ENCODE data around the gene ADRM1. TPM values are rescaled to one million over a fixed set of nuclear protein-coding genes. Genes with fewer than 3 reads are reported as not detected.

Gene ADRM1
- total RNA-seq, 2 experiments from 2014 or later, result 105 to 133 TPM

DNA sequence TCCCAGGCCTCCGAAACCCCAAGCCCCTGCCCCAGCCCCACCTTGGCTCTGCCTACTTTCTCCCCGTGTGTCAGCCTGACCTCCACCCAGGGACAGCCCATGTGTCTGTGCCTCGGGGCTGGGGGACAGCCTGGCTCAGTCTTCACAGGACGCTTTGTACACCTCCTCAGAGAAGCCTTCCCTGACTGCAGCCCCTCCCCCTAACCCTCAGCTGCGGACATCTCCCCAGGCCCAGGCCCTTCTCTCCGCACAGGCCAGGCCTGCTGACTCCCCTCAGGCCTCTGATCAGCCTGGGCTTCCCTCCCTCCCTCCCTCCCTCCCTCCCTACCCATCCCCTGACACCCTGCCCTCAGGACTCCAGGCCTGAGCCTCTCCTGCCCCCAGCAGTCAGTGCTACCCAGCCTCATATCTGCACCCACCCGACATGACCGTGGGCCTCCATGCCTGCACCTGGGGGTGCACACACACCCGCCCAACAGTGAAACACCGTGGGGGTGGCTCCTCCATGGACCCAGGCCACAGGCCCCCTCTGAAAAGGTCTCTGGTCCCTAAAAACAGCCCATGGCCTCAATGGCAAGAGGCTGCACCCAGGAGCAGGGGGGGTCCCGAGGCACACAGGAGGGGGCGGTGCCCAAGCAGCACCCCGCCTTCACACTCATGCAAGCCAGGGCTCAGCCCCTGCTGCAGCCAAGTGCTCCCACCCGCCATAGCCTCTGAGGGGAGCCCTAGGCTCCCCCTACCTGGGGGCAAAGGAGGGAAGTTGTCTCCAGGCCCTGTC, 51.4 kb downstream of the ADRM1 start:
- Mint-ChIP-seq H3K4me3 (no peak overlapping the region), H3K4me1 (no peaks in the 10 kb centered on the region), H3K9me3 (ENCODE audit: low read depth) (peaks cover 2% of the 10 kb centered on the region), H3K27me3 (no peaks in the 10 kb centered on the region), H3K27ac (no peak overlapping the region), H3K36me3 (no peaks in the 10 kb centered on the region)
- CTCF ChIA-PET, result no interaction called here
- DNase-seq (no peak), ATAC-seq (no peak)

- no peaks in the 10 kb centered on the region for H3K27me3 Mint-ChIP-seq
- no peak overlapping the region for H3K4me3 Mint-ChIP-seq
- H3K9me3 Mint-ChIP-seq (ENCODE audit: low read depth), result no peaks in the 10 kb centered on the region
- no peak for ATAC-seq
- DNase-seq, result no peak
- CTCF ChIA-PET, result no interaction called here
- H3K4me1 Mint-ChIP-seq, result no peaks in the 10 kb centered on the region
- H3K36me3 Mint-ChIP-seq, result no peaks in the 10 kb centered on the region
- no peak overlapping the region for H3K27ac Mint-ChIP-seq
Measured at GRCh38 chr20:62354811-62355341, 52.1 kb downstream of the ADRM1 start.

DNA sequence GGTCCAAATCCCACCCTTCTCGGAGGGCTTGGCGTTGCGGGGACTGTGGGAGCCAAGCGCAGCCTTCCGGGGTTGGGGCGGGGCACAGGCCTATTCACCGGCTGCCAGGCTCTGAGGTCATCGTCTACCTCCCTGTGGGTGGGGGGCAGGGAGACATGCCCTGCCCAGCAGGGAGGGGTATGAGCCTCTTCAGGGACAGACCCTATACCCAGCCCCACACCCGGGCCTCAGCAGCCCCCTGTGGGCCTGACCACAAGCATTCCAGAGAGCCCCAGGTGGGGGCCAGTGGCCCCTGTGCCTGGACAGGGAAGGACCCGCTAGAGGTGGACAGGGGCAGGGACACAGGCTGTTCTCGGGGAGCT, 52.7 kb downstream of the ADRM1 start:
- Mint-ChIP-seq H3K9me3 (ENCODE audit: low read depth) (no peaks in the 10 kb centered on the region), H3K27ac (no peak overlapping the region), H3K4me3 (no peak overlapping the region), H3K27me3 (no peaks in the 10 kb centered on the region), H3K4me1 (no peaks in the 10 kb centered on the region), H3K36me3 (no peaks in the 10 kb centered on the region)
- no peak for DNase-seq
- CTCF ChIA-PET, result no interaction called here
- no peak for ATAC-seq

DNA sequence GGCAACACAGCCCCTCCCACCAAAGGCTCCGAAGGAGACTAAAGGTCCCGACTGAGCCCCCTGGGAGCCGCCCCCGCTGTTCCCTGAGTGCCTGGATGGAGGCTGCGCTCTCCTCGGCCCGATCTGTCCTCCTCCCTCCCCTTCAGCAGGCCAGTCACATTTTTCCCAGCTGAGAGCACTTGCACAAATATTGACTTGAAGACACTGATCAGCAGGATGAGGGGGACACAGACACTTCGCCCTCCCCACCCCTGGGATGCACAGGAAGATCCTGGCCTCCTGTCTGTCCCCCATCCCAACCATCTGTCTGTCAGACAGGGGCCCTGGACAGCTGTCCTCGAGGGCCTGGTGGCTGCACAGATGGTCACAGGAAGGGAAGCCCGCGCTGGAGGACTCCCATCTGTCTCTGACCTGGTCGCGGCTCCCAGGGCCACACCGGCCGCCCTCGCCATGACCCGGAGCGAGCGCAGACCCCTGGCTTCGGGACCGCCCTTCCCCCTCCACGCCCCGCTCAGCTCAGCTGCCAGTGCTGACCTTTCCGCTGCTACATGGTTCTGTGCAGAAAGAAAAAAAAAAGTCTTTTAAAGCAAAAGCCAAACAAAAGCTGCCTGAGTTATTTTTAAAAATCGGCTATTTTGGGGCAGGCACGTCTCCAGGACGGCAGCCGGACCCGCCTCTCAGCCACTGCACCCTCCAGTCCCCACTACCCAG, 53.2 kb downstream of the ADRM1 start:
- Mint-ChIP-seq H3K4me3 (no peak overlapping the region), H3K9me3 (ENCODE audit: low read depth) (no peaks in the 10 kb centered on the region), H3K36me3 (no peaks in the 10 kb centered on the region), H3K27ac (no peak overlapping the region), H3K4me1 (no peaks in the 10 kb centered on the region), H3K27me3 (no peaks in the 10 kb centered on the region)
- DNase-seq (no peak), ATAC-seq (no peak)
- CTCF ChIA-PET, result no interaction called here

- H3K36me3 Mint-ChIP-seq, result no peaks in the 10 kb centered on the region
Measured at GRCh38 chr20:62356589-62357186, 53.9 kb downstream of the ADRM1 start.

DNA sequence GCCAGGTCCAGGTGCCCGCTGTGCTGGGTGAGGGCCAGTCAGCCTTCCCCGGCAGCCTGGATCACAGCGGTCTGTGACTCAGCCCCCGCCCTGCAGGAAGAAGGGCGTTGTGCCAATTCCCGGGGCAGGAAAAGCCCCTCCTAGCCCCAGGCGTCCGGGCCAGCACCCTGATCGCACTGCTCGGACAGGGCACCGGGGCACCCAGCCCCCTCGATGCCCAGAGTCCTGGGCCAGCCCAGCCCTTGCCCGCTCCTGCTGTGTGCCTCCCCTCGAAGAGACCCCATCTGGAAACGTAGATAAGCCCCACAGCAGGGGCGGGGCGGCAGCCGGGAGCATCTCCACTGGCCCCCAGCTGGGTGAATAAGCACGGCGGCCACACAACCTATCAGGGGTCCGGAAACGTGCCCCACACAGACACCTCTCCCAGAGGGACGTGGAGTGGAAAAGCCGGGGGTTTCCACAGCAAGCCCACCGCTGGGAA, 54.4 kb downstream of the ADRM1 start:
- Mint-ChIP-seq H3K27ac (no peak overlapping the region), H3K36me3 (no peaks in the 10 kb centered on the region), H3K9me3 (ENCODE audit: low read depth) (no peaks in the 10 kb centered on the region), H3K4me3 (no peak overlapping the region), H3K27me3 (no peaks in the 10 kb centered on the region), H3K4me1 (no peaks in the 10 kb centered on the region)
- DNase-seq (no peak), ATAC-seq (no peak)
- CTCF ChIA-PET, result no interaction called here

More at GRCh38 chr20:62356589-62357186, 53.9 kb downstream of the ADRM1 start:
- Mint-ChIP-seq H3K4me3 (no peak overlapping the region), H3K27me3 (no peaks in the 10 kb centered on the region), H3K4me1 (no peaks in the 10 kb centered on the region), H3K27ac (no peak overlapping the region), H3K9me3 (ENCODE audit: low read depth) (no peaks in the 10 kb centered on the region)
- CTCF ChIA-PET, result no interaction called here
- DNase-seq (no peak), ATAC-seq (no peak)

- Mint-ChIP-seq H3K27ac (no peak overlapping the region), H3K27me3 (no peaks in the 10 kb centered on the region), H3K9me3 (ENCODE audit: low read depth) (no peaks in the 10 kb centered on the region), H3K4me1 (no peaks in the 10 kb centered on the region), H3K36me3 (no peaks in the 10 kb centered on the region), H3K4me3 (no peak overlapping the region)
- DNase-seq (no peak), ATAC-seq (no peak)
- CTCF ChIA-PET, result no interaction called here
Measured at GRCh38 chr20:62357681-62358080, 54.9 kb downstream of the ADRM1 start.

Small RNAs within 50 kb of the gene (microRNA-seq; reads per million reads assigned to microRNA genes)
- not detected for gene MIR4758

Other genes starting within 250 kb of the ADRM1 start
- gene TAF4, start 237.1 kb upstream of the ADRM1 start, total RNA-seq, result 10 to 100 TPM; 21.1 to 24.2 TPM
- gene LSM14B, start 180.5 kb upstream of the ADRM1 start, total RNA-seq, result 10 to 100 TPM; 34.6 to 34.8 TPM
- 100 to 1,000 TPM; 287 to 359 TPM for gene PSMA7, start 159.6 kb upstream of the ADRM1 start, total RNA-seq
- gene SS18L1, start 159.2 kb upstream of the ADRM1 start, total RNA-seq, result 10 to 100 TPM; 19.5 to 23.0 TPM
- gene MTG2, start 120.0 kb upstream of the ADRM1 start, total RNA-seq, result 10 to 100 TPM; 34.0 to 40.1 TPM
- not detected for gene HRH3, start 82.7 kb upstream of the ADRM1 start, total RNA-seq
- gene OSBPL2, start 64.5 kb upstream of the ADRM1 start, total RNA-seq, result 10 to 100 TPM; 27.1 TPM
- gene LAMA5, start 64.3 kb downstream of the ADRM1 start, total RNA-seq, result 1 to 10 TPM in 1 of 2 experiments, under 1 TPM in 1; 0.99 to 1.9 TPM
- gene RPS21, start 84.1 kb downstream of the ADRM1 start, total RNA-seq, result 1,000 to 10,000 TPM; 1,634 to 1,703 TPM
- 10 to 100 TPM; 15.6 to 16.5 TPM for gene CABLES2, start 104.3 kb downstream of the ADRM1 start, total RNA-seq
- not detected for gene RBBP8NL, start 124.5 kb downstream of the ADRM1 start, total RNA-seq
- gene GATA5, start 173.0 kb downstream of the ADRM1 start, total RNA-seq, result not detected